ENCODE data around the gene GTF3C2. TPM values are rescaled to one million over a fixed set of nuclear protein-coding genes. Genes with fewer than 3 reads are reported as not detected.

The GTF3C2 gene, protein sequence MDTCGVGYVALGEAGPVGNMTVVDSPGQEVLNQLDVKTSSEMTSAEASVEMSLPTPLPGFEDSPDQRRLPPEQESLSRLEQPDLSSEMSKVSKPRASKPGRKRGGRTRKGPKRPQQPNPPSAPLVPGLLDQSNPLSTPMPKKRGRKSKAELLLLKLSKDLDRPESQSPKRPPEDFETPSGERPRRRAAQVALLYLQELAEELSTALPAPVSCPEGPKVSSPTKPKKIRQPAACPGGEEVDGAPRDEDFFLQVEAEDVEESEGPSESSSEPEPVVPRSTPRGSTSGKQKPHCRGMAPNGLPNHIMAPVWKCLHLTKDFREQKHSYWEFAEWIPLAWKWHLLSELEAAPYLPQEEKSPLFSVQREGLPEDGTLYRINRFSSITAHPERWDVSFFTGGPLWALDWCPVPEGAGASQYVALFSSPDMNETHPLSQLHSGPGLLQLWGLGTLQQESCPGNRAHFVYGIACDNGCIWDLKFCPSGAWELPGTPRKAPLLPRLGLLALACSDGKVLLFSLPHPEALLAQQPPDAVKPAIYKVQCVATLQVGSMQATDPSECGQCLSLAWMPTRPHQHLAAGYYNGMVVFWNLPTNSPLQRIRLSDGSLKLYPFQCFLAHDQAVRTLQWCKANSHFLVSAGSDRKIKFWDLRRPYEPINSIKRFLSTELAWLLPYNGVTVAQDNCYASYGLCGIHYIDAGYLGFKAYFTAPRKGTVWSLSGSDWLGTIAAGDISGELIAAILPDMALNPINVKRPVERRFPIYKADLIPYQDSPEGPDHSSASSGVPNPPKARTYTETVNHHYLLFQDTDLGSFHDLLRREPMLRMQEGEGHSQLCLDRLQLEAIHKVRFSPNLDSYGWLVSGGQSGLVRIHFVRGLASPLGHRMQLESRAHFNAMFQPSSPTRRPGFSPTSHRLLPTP
- 10 to 100 TPM; 76.1 to 76.6 TPM for total RNA-seq

GRCh38 chr2:27356382-27357181 is at the start of gene GTF3C2:
TSS of gene GTF3C2 (minus strand) at chr2:27356764. CDS start at chr2:27343554, 13,210 bp downstream.
- POLR2A ChIA-PET: interaction anchor here (1.0 to 2.4 kb wide), 3 partner anchors 13 to 23 kb away, joined by 3 to 13 read pairs (median 6); partner anchors contain the start of genes EIF2B4 and SNX17
- CTCF ChIA-PET: interaction anchor here (1.2 to 2.4 kb wide), 3 partner anchors 13 to 74 kb away, joined by 3 to 11 read pairs (median 3); partner anchors contain the start of gene EIF2B4

GRCh38 chr2:27400348-27401135 is 44.0 kb upstream of the GTF3C2 start:
- CTCF ChIA-PET: interaction anchor here (1.6 kb wide), 1 partner anchor 30 kb away, joined by 3 read pairs; the partner anchor contains the start of gene SNX17
- POLR2A ChIA-PET: no interaction called here

DNA sequence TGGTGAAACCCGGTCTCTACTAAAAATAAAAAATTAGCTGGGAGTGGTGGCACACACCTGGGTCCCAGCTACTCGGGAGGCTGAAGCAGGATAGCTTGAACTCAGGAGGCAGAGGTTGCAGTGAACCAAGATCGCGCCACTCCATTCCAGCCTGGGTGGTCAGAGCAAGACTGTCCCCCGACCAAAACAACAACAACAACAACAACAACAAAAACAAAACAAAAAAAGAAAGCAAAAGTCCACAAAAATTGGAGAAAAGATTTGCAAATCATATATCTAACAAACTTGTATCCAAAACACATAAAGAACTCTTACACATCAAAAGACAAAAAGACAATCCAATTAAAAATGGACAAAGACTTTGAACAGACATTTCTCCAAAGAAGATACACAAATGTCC is 42.4 kb upstream of the GTF3C2 start:
- ChIA-PET CTCF (interaction anchor here (1.6 kb wide), 1 partner anchor 28 kb away, joined by 3 read pairs; the partner anchor contains the start of gene SNX17), POLR2A (no interaction called here)

DNA sequence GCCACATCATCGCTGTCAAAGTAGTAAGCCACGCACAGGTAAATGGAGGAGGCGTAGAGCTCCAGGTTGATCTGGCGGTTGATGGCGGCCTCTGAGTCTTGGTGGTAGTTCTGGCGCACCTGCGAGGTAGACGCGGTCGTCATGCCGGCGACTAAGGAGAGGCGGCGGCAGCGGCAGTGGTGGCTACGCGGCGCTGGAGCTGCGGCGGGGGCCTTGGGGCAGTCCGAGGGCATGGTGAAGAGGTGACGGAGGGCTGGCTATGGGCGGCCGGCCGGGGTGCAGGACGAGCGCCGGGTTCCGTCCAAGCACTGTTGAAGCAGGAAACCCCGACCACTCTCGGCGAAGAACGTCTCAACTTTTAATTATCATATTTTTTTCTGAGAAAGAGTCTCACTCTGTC is 36.7 kb upstream of the GTF3C2 start:
- CTCF ChIA-PET: interaction anchor here (1.2 kb wide), 1 partner anchor 13 kb away, joined by 3 read pairs; the partner anchor contains the start of gene ZNF513
- POLR2A ChIA-PET: no interaction called here

GRCh38 chr2:27390822-27391679 is 34.5 kb upstream of the GTF3C2 start:
- ChIA-PET POLR2A (interaction anchor here (1.2 kb wide), 1 partner anchor 18 kb away, joined by 4 read pairs; the partner anchor contains the start of gene PPM1G), CTCF (interaction anchor here (1.5 kb wide), 1 partner anchor 18 kb away, joined by 3 read pairs; the partner anchor contains the start of gene PPM1G)

DNA sequence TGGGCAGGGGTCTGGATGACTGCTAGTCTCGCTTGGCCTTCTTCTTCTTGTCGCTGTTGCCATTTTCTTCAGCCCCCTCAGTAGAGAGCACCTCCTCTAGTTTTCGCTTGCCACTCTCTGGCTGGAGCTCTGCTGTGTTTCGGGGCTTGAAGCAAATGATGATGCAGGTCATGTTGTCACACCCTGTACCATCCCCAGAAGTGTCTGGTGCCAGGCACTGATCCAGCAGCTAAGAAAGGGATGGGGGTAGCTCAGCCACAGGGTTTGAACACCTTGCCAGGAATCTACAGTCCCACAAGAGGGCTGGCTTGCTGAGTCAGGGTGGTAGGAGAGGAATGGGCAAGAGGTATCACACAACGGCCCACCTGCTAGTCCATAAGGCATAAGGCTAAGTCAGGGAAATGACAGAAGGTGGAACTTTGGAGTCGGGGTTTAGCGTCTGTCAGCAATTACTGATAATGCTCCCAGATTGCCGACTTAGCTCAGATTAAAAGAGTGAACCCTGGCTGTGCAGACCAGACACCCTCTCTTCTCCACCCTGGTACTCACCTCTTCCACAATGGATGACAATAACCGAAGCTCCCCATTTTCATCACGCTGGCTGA is 25.1 kb upstream of the GTF3C2 start:
- ChIA-PET CTCF (interaction anchor here (0.9 kb wide), 1 partner anchor 15 kb away, joined by 3 read pairs; no protein-coding TSS in a partner anchor), POLR2A (no interaction called here)

- POLR2A ChIA-PET: interaction anchor here (1.0 to 2.4 kb wide), 4 partner anchors 9 to 50 kb away, joined by 6 to 20 read pairs (median 9); partner anchors contain the start of genes PPM1G and SNX17
- CTCF ChIA-PET: interaction anchor here (0.9 to 1.7 kb wide), 4 partner anchors 10 to 302 kb away, joined by 3 to 5 read pairs (median 3); no protein-coding TSS in a partner anchor
Measured at GRCh38 chr2:27380626-27381545, 24.3 kb upstream of the GTF3C2 start, which contains the start of gene ZNF513. TSS of gene ZNF513 (minus strand) at chr2:27380734. CDS start at chr2:27380526, 208 bp downstream.

DNA sequence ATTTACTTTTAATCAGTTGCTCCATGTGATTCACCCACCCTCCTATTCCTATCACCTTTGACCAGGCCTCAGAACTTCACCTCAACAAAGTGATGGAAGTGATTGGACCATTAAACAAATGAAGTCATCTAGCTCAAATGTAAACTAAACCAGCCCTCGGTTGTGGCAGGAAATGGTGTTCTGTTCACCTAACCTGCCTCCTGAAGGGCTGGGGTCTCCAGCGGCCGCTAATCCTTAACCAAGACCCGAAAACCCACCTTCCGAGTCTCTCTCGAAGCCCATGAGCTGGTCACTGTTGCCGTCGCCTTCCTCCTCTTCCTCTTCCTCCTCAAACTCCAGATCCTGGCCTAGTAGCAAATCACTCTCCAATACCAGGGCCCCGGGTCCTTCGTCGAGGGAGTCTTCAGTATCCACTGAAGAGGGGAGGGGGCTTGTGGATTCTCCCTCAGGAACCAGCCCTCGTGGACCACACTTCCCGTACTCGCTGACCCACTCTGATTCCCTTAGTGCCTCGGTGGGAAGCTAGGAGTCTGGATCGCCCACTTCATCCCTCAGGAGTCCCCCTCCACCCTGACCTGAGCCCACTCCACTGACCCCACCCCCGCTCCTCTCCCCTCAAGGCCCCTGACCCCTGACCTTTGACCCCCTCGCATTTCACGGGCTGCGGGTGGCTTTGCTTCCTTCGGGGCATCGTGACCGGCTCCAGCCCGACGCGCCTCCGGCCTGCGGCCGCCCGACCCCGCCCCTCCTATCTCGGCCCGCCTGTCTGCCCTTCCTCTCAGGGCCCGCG is 23.5 kb upstream of the GTF3C2 start:
- ChIA-PET CTCF (interaction anchor here (1.1 to 1.7 kb wide), 4 partner anchors 9 to 303 kb away, joined by 3 to 5 read pairs (median 4); no protein-coding TSS in a partner anchor), POLR2A (interaction anchor here (0.6 to 2.4 kb wide), 7 partner anchors 9 to 51 kb away, joined by 3 to 20 read pairs (median 6); partner anchors contain the start of genes GTF3C2, PPM1G and SNX17)

- POLR2A ChIA-PET: interaction anchor here (0.6 to 2.4 kb wide), 6 partner anchors 8 to 51 kb away, joined by 3 to 20 read pairs (median 6); partner anchors contain the start of genes GTF3C2 and SNX17
- CTCF ChIA-PET: interaction anchor here (1.1 to 1.7 kb wide), 4 partner anchors 8 to 304 kb away, joined by 3 to 5 read pairs (median 4); no protein-coding TSS in a partner anchor
Measured at GRCh38 chr2:27379383-27379835, 22.8 kb upstream of the GTF3C2 start.

DNA sequence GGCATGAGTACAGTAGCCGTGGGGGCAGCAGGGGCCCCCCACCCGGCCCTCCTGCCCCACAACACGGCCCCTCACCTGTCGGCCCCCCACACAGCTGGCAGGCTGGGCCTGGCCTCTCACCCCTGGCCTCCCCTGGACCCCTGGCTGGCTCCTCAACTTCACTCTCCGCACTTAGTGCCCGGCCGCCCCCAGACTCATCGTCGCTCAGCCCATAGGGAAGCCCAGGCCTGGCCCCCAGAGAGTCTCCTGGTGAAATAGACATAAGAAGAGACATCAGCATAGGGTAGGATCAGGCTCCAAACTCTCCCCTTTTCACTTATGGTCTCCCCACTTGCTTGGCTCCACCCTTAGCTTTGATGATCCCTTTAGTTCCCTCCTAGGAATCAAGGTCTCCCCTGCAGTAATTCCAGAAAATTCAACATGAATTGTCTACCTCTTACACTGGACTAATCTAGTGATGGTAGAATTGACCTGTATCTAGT is 22.3 kb upstream of the GTF3C2 start:
- CTCF ChIA-PET: interaction anchor here (1.3 to 1.7 kb wide), 2 partner anchors 15 to 305 kb away, joined by 3 to 5 read pairs; no protein-coding TSS in a partner anchor

GRCh38 chr2:27378096-27378808 is 21.7 kb upstream of the GTF3C2 start:
- ChIA-PET CTCF (interaction anchor here (0.5 kb wide), 1 partner anchor 52 kb away, joined by 3 read pairs; no protein-coding TSS in a partner anchor), POLR2A (interaction anchor here (0.7 to 1.4 kb wide), 4 partner anchors 21 to 304 kb away, joined by 3 to 6 read pairs (median 3); partner anchors contain the start of genes GTF3C2, MPV17 and NRBP1)

More for the DNA sequence above, 22.3 kb upstream of the GTF3C2 start:
- POLR2A ChIA-PET: interaction anchor here (0.7 to 2.4 kb wide), 3 partner anchors 7 to 303 kb away, joined by 3 to 20 read pairs (median 6); partner anchors contain the start of genes GTF3C2 and SNX17

DNA sequence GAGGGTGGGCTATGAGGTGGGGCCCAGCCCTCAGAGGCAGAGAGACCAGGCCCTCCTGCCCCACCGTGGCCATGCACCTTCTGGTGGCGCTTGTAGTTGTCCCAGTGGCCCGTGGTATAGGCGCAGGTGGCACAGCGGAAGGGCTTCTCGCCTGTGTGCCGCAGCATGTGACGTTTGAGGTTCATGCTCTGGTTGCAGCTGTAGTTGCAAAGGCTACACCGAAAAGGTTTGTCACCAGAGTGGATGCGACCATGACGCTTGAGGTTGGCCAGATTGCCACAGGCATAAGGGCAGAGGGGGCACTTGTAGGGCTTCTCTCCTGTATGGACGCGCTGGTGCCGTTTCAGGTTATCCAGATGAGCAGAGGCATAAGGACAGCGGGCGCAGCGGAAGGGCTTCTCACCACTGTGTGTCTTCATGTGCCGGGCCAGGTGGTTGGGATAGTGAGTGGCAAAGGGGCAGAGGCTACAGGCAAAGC is 21.1 kb upstream of the GTF3C2 start:
- POLR2A ChIA-PET: interaction anchor here (0.7 to 1.4 kb wide), 2 partner anchors 51 to 55 kb away, joined by 3 read pairs; partner anchors contain the start of genes MPV17 and NRBP1
- CTCF ChIA-PET: interaction anchor here (0.5 kb wide), 1 partner anchor 53 kb away, joined by 3 read pairs; no protein-coding TSS in a partner anchor

Data from activated CD8-positive, alpha-beta memory T cell treated with anti-CD3 and anti-CD28 coated beads for 36 hours (primary cell).